ENCODE measurements around the gene KLLN. TPM values are rescaled to one million over a fixed set of nuclear protein-coding genes. Genes with fewer than 3 reads are reported as not detected.
A peak's percentile ranks its signal among the peaks of the same experiment; 100 is the strongest.

KLLN gene
- total and polyA plus RNA-seq, 2 of the 13 experiments (the other 11 are each of a cell fraction or from before 2014, with no cell fraction given), result 0.08 to 0.44 TPM

DNA sequence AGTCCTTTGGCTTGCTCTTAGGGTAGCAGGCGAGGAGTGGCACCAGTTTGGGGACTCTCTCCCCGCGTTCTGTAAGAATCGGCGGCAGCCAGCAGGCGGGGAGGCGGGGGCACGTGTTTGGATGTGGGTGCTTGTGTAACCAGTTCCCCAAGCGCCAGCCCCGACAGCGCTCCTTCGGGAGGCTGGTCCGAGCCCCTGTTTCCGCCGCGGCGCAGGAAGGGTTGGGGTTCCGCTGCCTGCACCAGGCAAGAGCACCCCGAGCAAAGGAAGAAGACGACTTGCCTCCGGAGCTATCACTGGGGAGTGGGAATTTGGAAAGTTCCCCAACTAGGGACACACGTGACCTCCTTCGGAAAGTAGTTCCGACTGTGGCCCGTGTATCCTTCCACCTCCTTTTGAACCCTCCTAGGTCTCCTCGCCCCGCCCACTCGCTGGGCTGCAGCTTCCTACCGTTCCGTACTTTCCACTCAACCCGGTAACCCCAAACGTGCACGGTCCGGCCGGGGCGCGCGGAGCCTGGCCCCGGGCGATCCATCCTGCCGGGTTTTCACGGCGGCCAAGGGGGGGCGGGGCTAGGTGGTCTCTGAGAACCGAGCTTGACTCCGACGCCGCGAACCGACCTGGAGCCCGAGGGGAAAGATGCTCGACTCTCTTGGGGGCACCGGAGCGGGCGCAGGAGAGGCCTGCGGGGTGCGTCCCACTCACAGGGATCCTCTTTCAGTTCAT is 1.2 kb downstream of the KLLN start (continued):
- TF ChIP-seq HMG20B (CRISPR knock-in tag; conservative IDR thresholded peaks at IDR 0.05) (no peak; the same call in 1 of the 2 replicates), ATRX (CRISPR knock-in tag; IDR thresholded peaks at IDR 0.05; ENCODE audit: borderline replicate concordance) (no peak), ZNF558 (CRISPR knock-in tag; IDR thresholded peaks at IDR 0.05; ENCODE audit: borderline replicate concordance) (no peak), FOSL1 (CRISPR knock-in tag; IDR thresholded peaks at IDR 0.05; ENCODE audit: borderline replicate concordance) (no peak), TBX2 (CRISPR knock-in tag; IDR thresholded peaks at IDR 0.05; ENCODE audit: borderline replicate concordance) (peak; percentile 54; the same call in 1 of the 2 replicates), SMARCC2 (IDR thresholded peaks at IDR 0.05) (no peak), PRMT3 (CRISPR knock-in tag; IDR thresholded peaks at IDR 0.05; ENCODE audit: borderline replicate concordance, low read depth) (no peak), BORCS8-MEF2B (CRISPR knock-in tag; IDR thresholded peaks at IDR 0.05) (peak; percentile 78), KMT2B (CRISPR knock-in tag; IDR thresholded peaks at IDR 0.05) (peak; percentile 85), ZNF468 (CRISPR knock-in tag; IDR thresholded peaks at IDR 0.05) (no peak), WIZ (CRISPR knock-in tag; IDR thresholded peaks at IDR 0.05) (0 out of 2 replicates have a peak, but pooled peaks have one; percentile 69), BRCA1 (CRISPR knock-in tag; IDR thresholded peaks at IDR 0.05) (peak; percentile 79), ZFP1 (CRISPR knock-in tag; IDR thresholded peaks at IDR 0.05) (peak; percentile 91), ZSCAN9 (CRISPR knock-in tag; IDR thresholded peaks at IDR 0.05; ENCODE audit: borderline replicate concordance) (peak; percentile 92; the same call in 1 of the 2 replicates), ZNF530 (CRISPR knock-in tag; IDR thresholded peaks at IDR 0.05; ENCODE audit: low read depth) (no peak), CENPT (CRISPR knock-in tag; IDR thresholded peaks at IDR 0.05; ENCODE audit: low read depth) (no peak)
- TF ChIP-seq, protein P1, sequence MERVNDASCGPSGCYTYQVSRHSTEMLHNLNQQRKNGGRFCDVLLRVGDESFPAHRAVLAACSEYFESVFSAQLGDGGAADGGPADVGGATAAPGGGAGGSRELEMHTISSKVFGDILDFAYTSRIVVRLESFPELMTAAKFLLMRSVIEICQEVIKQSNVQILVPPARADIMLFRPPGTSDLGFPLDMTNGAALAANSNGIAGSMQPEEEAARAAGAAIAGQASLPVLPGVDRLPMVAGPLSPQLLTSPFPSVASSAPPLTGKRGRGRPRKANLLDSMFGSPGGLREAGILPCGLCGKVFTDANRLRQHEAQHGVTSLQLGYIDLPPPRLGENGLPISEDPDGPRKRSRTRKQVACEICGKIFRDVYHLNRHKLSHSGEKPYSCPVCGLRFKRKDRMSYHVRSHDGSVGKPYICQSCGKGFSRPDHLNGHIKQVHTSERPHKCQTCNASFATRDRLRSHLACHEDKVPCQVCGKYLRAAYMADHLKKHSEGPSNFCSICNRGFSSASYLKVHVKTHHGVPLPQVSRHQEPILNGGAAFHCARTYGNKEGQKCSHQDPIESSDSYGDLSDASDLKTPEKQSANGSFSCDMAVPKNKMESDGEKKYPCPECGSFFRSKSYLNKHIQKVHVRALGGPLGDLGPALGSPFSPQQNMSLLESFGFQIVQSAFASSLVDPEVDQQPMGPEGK (CRISPR knock-in tag; IDR thresholded peaks at IDR 0.05), result peak; percentile 87
- TF ChIP-seq, protein P2, sequence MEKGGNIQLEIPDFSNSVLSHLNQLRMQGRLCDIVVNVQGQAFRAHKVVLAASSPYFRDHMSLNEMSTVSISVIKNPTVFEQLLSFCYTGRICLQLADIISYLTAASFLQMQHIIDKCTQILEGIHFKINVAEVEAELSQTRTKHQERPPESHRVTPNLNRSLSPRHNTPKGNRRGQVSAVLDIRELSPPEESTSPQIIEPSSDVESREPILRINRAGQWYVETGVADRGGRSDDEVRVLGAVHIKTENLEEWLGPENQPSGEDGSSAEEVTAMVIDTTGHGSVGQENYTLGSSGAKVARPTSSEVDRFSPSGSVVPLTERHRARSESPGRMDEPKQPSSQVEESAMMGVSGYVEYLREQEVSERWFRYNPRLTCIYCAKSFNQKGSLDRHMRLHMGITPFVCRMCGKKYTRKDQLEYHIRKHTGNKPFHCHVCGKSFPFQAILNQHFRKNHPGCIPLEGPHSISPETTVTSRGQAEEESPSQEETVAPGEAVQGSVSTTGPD (CRISPR knock-in tag; IDR thresholded peaks at IDR 0.05), result peak; percentile 61
- TF ChIP-seq, protein P3, sequence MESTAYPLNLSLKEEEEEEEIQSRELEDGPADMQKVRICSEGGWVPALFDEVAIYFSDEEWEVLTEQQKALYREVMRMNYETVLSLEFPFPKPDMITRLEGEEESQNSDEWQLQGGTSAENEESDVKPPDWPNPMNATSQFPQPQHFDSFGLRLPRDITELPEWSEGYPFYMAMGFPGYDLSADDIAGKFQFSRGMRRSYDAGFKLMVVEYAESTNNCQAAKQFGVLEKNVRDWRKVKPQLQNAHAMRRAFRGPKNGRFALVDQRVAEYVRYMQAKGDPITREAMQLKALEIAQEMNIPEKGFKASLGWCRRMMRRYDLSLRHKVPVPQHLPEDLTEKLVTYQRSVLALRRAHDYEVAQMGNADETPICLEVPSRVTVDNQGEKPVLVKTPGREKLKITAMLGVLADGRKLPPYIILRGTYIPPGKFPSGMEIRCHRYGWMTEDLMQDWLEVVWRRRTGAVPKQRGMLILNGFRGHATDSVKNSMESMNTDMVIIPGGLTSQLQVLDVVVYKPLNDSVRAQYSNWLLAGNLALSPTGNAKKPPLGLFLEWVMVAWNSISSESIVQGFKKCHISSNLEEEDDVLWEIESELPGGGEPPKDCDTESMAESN (CRISPR knock-in tag; conservative IDR thresholded peaks at IDR 0.05), result peak; percentile 67

Measured in HepG2 (cell line).